GM10847 (cell line): Measurements from ENCODE around the gene SYCP2.

Experiments
- POLR2A ChIP-seq: IDR thresholded peaks from 2 replicates; pipeline ENCODE4 v1.6.1; 2011; ENCODE audit not compliant: insufficient read length; ENCODE audit errors: extremely low read depth

The SYCP2 gene

GRCh38 chr20:59835448-59836395 lies 97.7 kb downstream of the SYCP2 start:
- TF ChIP-seq POLR2A: no peak

GRCh38 chr20:59835057-59835447 lies 98.4 kb downstream of the SYCP2 start:
- no peak for TF ChIP-seq POLR2A

GRCh38 chr20:59832406-59833363 lies 100.8 kb downstream of the SYCP2 start:
- no peak for TF ChIP-seq POLR2A

GRCh38 chr20:59831916-59832270 lies 101.5 kb downstream of the SYCP2 start:
- no peak for TF ChIP-seq POLR2A

GRCh38 chr20:59831024-59831915 lies 102.2 kb downstream of the SYCP2 start:
- TF ChIP-seq POLR2A: no peak

- no peak for TF ChIP-seq POLR2A
Measured at GRCh38 chr20:59830665-59831023, 102.8 kb downstream of the SYCP2 start.

- TF ChIP-seq POLR2A: no peak
Measured at GRCh38 chr20:59829786-59830664, 103.4 kb downstream of the SYCP2 start.

- TF ChIP-seq POLR2A: no peak
Measured at GRCh38 chr20:59829054-59829785, 104.2 kb downstream of the SYCP2 start.

GRCh38 chr20:59828125-59829053 lies 105.0 kb downstream of the SYCP2 start:
- TF ChIP-seq POLR2A: no peak

- no peak for TF ChIP-seq POLR2A
Measured at GRCh38 chr20:59827138-59828056, 106.0 kb downstream of the SYCP2 start.
